Naive thymus-derived CD4-positive, alpha-beta T cell (primary cell): ENCODE measurements around the gene PTTG1IP. TPM values are rescaled to one million over a fixed set of nuclear protein-coding genes. Genes with fewer than 3 reads are reported as not detected.
A peak's percentile ranks its signal among the peaks of the same experiment; 100 is the strongest.

ENCODE experiments used
- ATAC-seq: fragments of 150-1000 bp; cut with Tn5 transposase; 2 replicates; pipeline ENCODE4 v1.10.0; 2021; ENCODE audit warnings: mild to moderate bottlenecking, moderate library complexity
- CTCF ChIA-PET: fragments of 350-600 bp; sonication (Branson Sonifier 250); formaldehyde crosslinking; loops from one replicate; lab custom pipeline; 2021; ENCODE audit warnings: antibody characterized with exemption; lab: Charles Lee
- POLR2A ChIA-PET: fragments of 350-600 bp; sonication (Branson Sonifier 250); formaldehyde crosslinking; loops from one replicate; lab custom pipeline; 2021; ENCODE audit warnings: antibody characterized with exemption, inconsistent platforms; lab: Charles Lee
- DNase-seq, 9 donors: peaks; one replicate each; pipeline versions ENCODE4 v3.0.0 to v3.0.0-alpha.2; 2020 to 2022; ENCODE audit warnings: mixed read lengths in 1 of 9
- H3K27ac ChIP-seq: one replicate; pipeline ENCODE4 v1.7.0; 2013; ENCODE audit warnings: mild to moderate bottlenecking, low read depth, low read length, moderate library complexity
- H3K27me3 ChIP-seq, 2 donors: one replicate each; pipeline ENCODE4 v1.7.0; 2013; ENCODE audit warnings: low read length in 2 of 2, mild to moderate bottlenecking in 2 of 2, moderate library complexity in 2 of 2; ENCODE audit not compliant: control insufficient read depth in 2 of 2, insufficient read depth in 2 of 2
- H3K36me3 ChIP-seq, 3 experiments: 1 replicate in 2 of 3; 2 replicates in 1 of 3; pipeline ENCODE4 v1.7.0; 2013; ENCODE audit warnings: low read length in 3 of 3, mild to moderate bottlenecking in 3 of 3, moderate library complexity in 1 of 3; ENCODE audit not compliant: insufficient read depth in 3 of 3, control insufficient read depth in 2 of 3
- H3K4me1 ChIP-seq, 2 donors: one replicate each; pipeline ENCODE4 v1.7.0; 2013; ENCODE audit warnings: low read length in 2 of 2, mild to moderate bottlenecking in 2 of 2, moderate library complexity in 1 of 2; ENCODE audit not compliant: control insufficient read depth in 2 of 2, insufficient read depth in 2 of 2
- H3K4me3 ChIP-seq: 2 replicates; pipeline ENCODE4 v1.7.0; 2013; ENCODE audit warnings: mild to moderate bottlenecking, low read length
- H3K9me3 ChIP-seq, 3 experiments: 1 replicate in 2 of 3; 2 replicates in 1 of 3; pipeline ENCODE4 v1.7.0; 2013; ENCODE audit warnings: low read length in 3 of 3; ENCODE audit not compliant: control insufficient read depth in 2 of 3
- H3K27ac Mint-ChIP-seq, 9 donors: one replicate each; pipeline ENCODE4 v1.8.0; 2020 to 2022; ENCODE audit warnings: mixed read lengths in 9 of 9, mild to moderate bottlenecking in 8 of 9, moderate library complexity in 5 of 9, inconsistent platforms in 2 of 9
- H3K27me3 Mint-ChIP-seq, 5 donors: one replicate each; pipeline ENCODE4 v1.8.0; 2021 to 2022; ENCODE audit warnings: mixed read lengths in 5 of 5, mild to moderate bottlenecking in 1 of 5
- H3K36me3 Mint-ChIP-seq, 5 donors: one replicate each; pipeline ENCODE4 v1.8.0; 2020 to 2022; ENCODE audit warnings: mixed read lengths in 5 of 5, mild to moderate bottlenecking in 3 of 5, inconsistent platforms in 1 of 5
- H3K4me1 Mint-ChIP-seq, 7 donors: one replicate each; pipeline ENCODE4 v1.8.0; 2020 to 2022; ENCODE audit warnings: mixed read lengths in 7 of 7, mild to moderate bottlenecking in 3 of 7, inconsistent platforms in 1 of 7
- H3K4me3 Mint-ChIP-seq, 10 donors: one replicate each; pipeline ENCODE4 v1.8.0; 2020 to 2022; ENCODE audit warnings: mild to moderate bottlenecking in 10 of 10, mixed read lengths in 10 of 10, moderate library complexity in 6 of 10, inconsistent platforms in 2 of 10
- H3K9me3 Mint-ChIP-seq, 11 donors: one replicate each; pipeline ENCODE4 v1.8.0; 2020 to 2022; ENCODE audit warnings: mixed read lengths in 11 of 11, mild to moderate bottlenecking in 4 of 11, inconsistent platforms in 1 of 11, moderate library complexity in 1 of 11
- intact Hi-C, 2 donors: fragments of 100-400 bp; cut with micrococcal nuclease; formaldehyde crosslinking; loops; one replicate each; pipeline ENCODE4 v1.15.1; 2023
- polyA plus RNA-seq, 2 donors: library from polyadenylated mRNA; unstranded; fragments of 300-500 nt; fragmentation: Illumina TruSeq; gene quantifications; one replicate each; pipeline ENCODE4 v1.2.3, GENCODE V29; 2021
- total RNA-seq, 6 experiments: library from RNA in 5 of 6; stranded (reverse) in 5 of 6; gene quantifications; 1 replicate in 5 of 6; 2 replicates in 1 of 6; pipeline ENCODE4 v1.2.3 and lab custom pipeline; 2021 to 2026

PTTG1IP gene
- total and polyA plus RNA-seq, 7 experiments from 2014 or later = 60.9 to 122 (median 92.5) TPM

GRCh38 chr21:44818640-44819011 is 54.9 kb downstream of the PTTG1IP start:
- no peak for DNase-seq
- H3K36me3 ChIP-seq = peaks cover 0 to 9% (median 0%) of the 10 kb centered on the region in 3 experiments
- H3K27me3 ChIP-seq = no peaks in the 10 kb centered on the region
- H3K9me3 ChIP-seq = peaks cover 0 to 13% (median 0%) of the 10 kb centered on the region in 3 experiments
- no peaks in the 10 kb centered on the region for H3K4me1 ChIP-seq
- Mint-ChIP-seq H3K27ac (peak overlapping the region in 6 of 9 donors; percentile 28 to 80 (median 64)), H3K4me1 (peaks cover 5 to 23% (median 10%) of the 10 kb centered on the region in 7 donors), H3K9me3 (peaks cover 0 to 40% (median 18%) of the 10 kb centered on the region in 11 donors), H3K4me3 (peak overlapping the region in 9 of 10 donors; percentile 32 to 85 (median 67)), H3K36me3 (peaks cover 0 to 19% (median 5%) of the 10 kb centered on the region in 5 donors), H3K27me3 (peaks cover 0 to 9% (median 0%) of the 10 kb centered on the region in 5 donors)
- peak overlapping the region; percentile 96 for H3K27ac ChIP-seq
- H3K4me3 ChIP-seq = peak overlapping the region; percentile 61
- CTCF ChIA-PET = no interaction called here
- no peak for ATAC-seq
- POLR2A ChIA-PET = interaction anchor here (0.6 to 2.0 kb wide), 9 partner anchors 15 to 113 kb away, joined by 3 to 8 read pairs (median 4); partner anchors contain the start of genes PTTG1IP and UBE2G2
- intact Hi-C loops = loop anchor here in 1 of 2 donors (5.0 kb wide), 4 partner anchors 94 to 806 kb away; partner anchors contain the start of genes POFUT2 and TRAPPC10

GRCh38 chr21:44817914-44818639 is 55.4 kb downstream of the PTTG1IP start, which contains the start of gene SUMO3:
Gene SUMO3, minus strand, starts transcription at chr21:44818062. Its CDS starts 94 bp downstream, at chr21:44817968.
- H3K4me1 ChIP-seq = no peaks in the 10 kb centered on the region
- DNase-seq = peak; percentile 78 to 96 (median 92)
- peak within 1 kb of the TSS; percentile 68 for H3K4me3 ChIP-seq
- intact Hi-C loops = loop anchor here (1.0 to 5.0 kb wide), 11 partner anchors 17 to 806 kb away; partner anchors contain the start of genes PTTG1IP (in 2 of the 2), UBE2G2 (in 2 of the 2), LRRC3 (in 1 of the 2) and POFUT2 (in 1 of the 2)
- Mint-ChIP-seq H3K36me3 (peaks cover 0 to 16% (median 0%) of the 10 kb centered on the region in 5 donors), H3K4me3 (peak within 1 kb of the TSS; percentile 50 to 85 (median 70)), H3K27ac (peak within 1 kb of the TSS in 7 of 9 donors; percentile 28 to 80 (median 65)), H3K9me3 (peaks cover 0 to 35% (median 13%) of the 10 kb centered on the region in 11 donors), H3K4me1 (peaks cover 5 to 27% (median 10%) of the 10 kb centered on the region in 7 donors), H3K27me3 (peaks cover 0 to 9% (median 0%) of the 10 kb centered on the region in 5 donors)
- POLR2A ChIA-PET = interaction anchor here (0.9 to 1.6 kb wide), 15 partner anchors 9 to 270 kb away, joined by 3 to 7 read pairs (median 4); partner anchors contain the start of genes PTTG1IP and UBE2G2
- peaks cover 0 to 13% (median 0%) of the 10 kb centered on the region in 3 experiments for H3K9me3 ChIP-seq
- H3K27me3 ChIP-seq = no peaks in the 10 kb centered on the region
- H3K27ac ChIP-seq = peak within 1 kb of the TSS; percentile 96
- CTCF ChIA-PET = interaction anchor here (0.6 to 0.7 kb wide), 2 partner anchors 17 to 27 kb away, joined by 3 read pairs; partner anchors contain the start of gene UBE2G2
- H3K36me3 ChIP-seq = peaks cover 0 to 14% (median 0%) of the 10 kb centered on the region in 3 experiments
- ATAC-seq = peak; percentile 83

- ChIA-PET POLR2A (interaction anchor here (0.5 to 1.1 kb wide), 14 partner anchors 8 to 270 kb away, joined by 3 to 7 read pairs (median 4); partner anchors contain the start of genes PTTG1IP and UBE2G2), CTCF (interaction anchor here (0.6 to 0.7 kb wide), 2 partner anchors 16 to 27 kb away, joined by 3 read pairs; partner anchors contain the start of gene UBE2G2)
- peaks cover 0 to 29% (median 12%) of the 10 kb centered on the region in 11 donors for H3K9me3 Mint-ChIP-seq
- no peaks in the 10 kb centered on the region for H3K4me1 ChIP-seq
- peak; percentile 87 to 98 (median 91) for DNase-seq
- H3K4me3 Mint-ChIP-seq = peak overlapping the region in 9 of 10 donors; percentile 27 to 83 (median 66)
- peaks cover 0 to 12% (median 4%) of the 10 kb centered on the region in 5 donors for H3K36me3 Mint-ChIP-seq
- peak; percentile 96 for ATAC-seq
- H3K27ac Mint-ChIP-seq = peak overlapping the region in 3 of 9 donors; percentile 21 to 42 (median 32)
- peaks cover 0 to 9% (median 0%) of the 10 kb centered on the region in 3 experiments for H3K9me3 ChIP-seq
- peaks cover 5 to 31% (median 10%) of the 10 kb centered on the region in 7 donors for H3K4me1 Mint-ChIP-seq
- peaks cover 0 to 19% (median 0%) of the 10 kb centered on the region in 3 experiments for H3K36me3 ChIP-seq
- H3K27ac ChIP-seq = peak overlapping the region; percentile 96
- H3K4me3 ChIP-seq = peak overlapping the region; percentile 68
- intact Hi-C loops = loop anchor here (1.0 to 5.0 kb wide), 11 partner anchors 16 to 805 kb away; partner anchors contain the start of genes PTTG1IP (in 2 of the 2), UBE2G2 (in 2 of the 2), LRRC3 (in 1 of the 2) and POFUT2 (in 1 of the 2)
- H3K27me3 Mint-ChIP-seq = peaks cover 0 to 9% (median 0%) of the 10 kb centered on the region in 5 donors
- H3K27me3 ChIP-seq = no peaks in the 10 kb centered on the region
Observed at GRCh38 chr21:44817506-44817880, 56.0 kb downstream of the PTTG1IP start.

- Histone ChIP-seq H3K4me1 (no peaks in the 10 kb centered on the region), H3K27ac (peak overlapping the region; percentile 96), H3K4me3 (peak overlapping the region; percentile 68), H3K36me3 (peaks cover 0 to 24% (median 0%) of the 10 kb centered on the region in 3 experiments), H3K27me3 (no peaks in the 10 kb centered on the region), H3K9me3 (peaks cover 0 to 7% (median 0%) of the 10 kb centered on the region in 3 experiments)
- POLR2A ChIA-PET = interaction anchor here (0.5 to 1.1 kb wide), 14 partner anchors 8 to 269 kb away, joined by 3 to 7 read pairs (median 4); partner anchors contain the start of genes PTTG1IP and UBE2G2
- peaks cover 5 to 31% (median 11%) of the 10 kb centered on the region in 7 donors for H3K4me1 Mint-ChIP-seq
- peaks cover 0 to 9% (median 0%) of the 10 kb centered on the region in 5 donors for H3K27me3 Mint-ChIP-seq
- H3K27ac Mint-ChIP-seq = peak overlapping the region in 8 of 9 donors; percentile 14 to 75 (median 59)
- CTCF ChIA-PET = no interaction called here
- peaks cover 0 to 12% (median 4%) of the 10 kb centered on the region in 5 donors for H3K36me3 Mint-ChIP-seq
- ATAC-seq = no peak
- H3K4me3 Mint-ChIP-seq = peak overlapping the region; percentile 55 to 88 (median 77)
- intact Hi-C loops = loop anchor here (1.0 to 5.0 kb wide), 11 partner anchors 16 to 805 kb away; partner anchors contain the start of genes PTTG1IP (in 2 of the 2), UBE2G2 (in 2 of the 2), LRRC3 (in 1 of the 2) and POFUT2 (in 1 of the 2)
- H3K9me3 Mint-ChIP-seq = peaks cover 0 to 24% (median 6%) of the 10 kb centered on the region in 11 donors
- DNase-seq = peak in 1 of 9 donors; percentile 16
Observed at GRCh38 chr21:44816761-44817505, 56.6 kb downstream of the PTTG1IP start.

- no peak overlapping the region for H3K4me3 ChIP-seq
- H3K4me1 ChIP-seq = no peaks in the 10 kb centered on the region
- intact Hi-C loops = loop anchor here (2.0 to 5.0 kb wide), 6 partner anchors 96 to 804 kb away; partner anchors contain the start of genes POFUT2 (in 1 of the 2) and TRAPPC10 (in 1 of the 2)
- peaks cover 0 to 7% (median 0%) of the 10 kb centered on the region in 3 experiments for H3K9me3 ChIP-seq
- peaks cover 0 to 24% (median 0%) of the 10 kb centered on the region in 3 experiments for H3K36me3 ChIP-seq
- Mint-ChIP-seq H3K9me3 (peaks cover 0 to 18% (median 3%) of the 10 kb centered on the region in 11 donors), H3K27me3 (peaks cover 0 to 6% (median 0%) of the 10 kb centered on the region in 5 donors), H3K36me3 (peaks cover 0 to 12% (median 4%) of the 10 kb centered on the region in 5 donors), H3K4me1 (peaks cover 10 to 32% (median 15%) of the 10 kb centered on the region in 7 donors), H3K27ac (peak overlapping the region in 8 of 9 donors; percentile 14 to 75 (median 59)), H3K4me3 (peak overlapping the region; percentile 55 to 88 (median 77))
- POLR2A ChIA-PET = interaction anchor here (0.6 to 1.2 kb wide), 2 partner anchors 15 to 30 kb away, joined by 3 read pairs; partner anchors contain the start of gene UBE2G2
- H3K27ac ChIP-seq = no peak overlapping the region
- no peaks in the 10 kb centered on the region for H3K27me3 ChIP-seq
- CTCF ChIA-PET = no interaction called here
- DNase-seq (no peak), ATAC-seq (no peak)
Observed at GRCh38 chr21:44815852-44816628, 57.5 kb downstream of the PTTG1IP start.
